RPMI8226 (cell line): ENCODE data around the gene RPS14.

ENCODE experiments used
- DNase-seq: peaks from one replicate; pipeline ENCODE4 v3.0.0-alpha.2; 2015

The RPS14 gene

GRCh38 chr5:150412319-150413175 lies 37.0 kb downstream of the RPS14 start, which contains the start of gene CD74:
Gene CD74, minus strand, starts transcription at chr5:150412910. Its CDS starts 161 bp downstream, at chr5:150412749.
- DNase-seq = peak; percentile 90

- DNase-seq = peak; percentile 54
These were observed 38.1 kb downstream of the RPS14 start for GRCh38 chr5:150411245-150411979.

GRCh38 chr5:150410524-150411244 lies 38.9 kb downstream of the RPS14 start:
- peak; percentile 84 for DNase-seq

- peak; percentile 60 for DNase-seq
These were observed 39.7 kb downstream of the RPS14 start for GRCh38 chr5:150409638-150410523.

- DNase-seq = no peak
These were observed 41.2 kb downstream of the RPS14 start for GRCh38 chr5:150408231-150408943.

GRCh38 chr5:150407096-150407720 lies 42.3 kb downstream of the RPS14 start:
- no peak for DNase-seq

- DNase-seq = no peak
These were observed 42.8 kb downstream of the RPS14 start for GRCh38 chr5:150406723-150407095.

- DNase-seq = no peak
These were observed 43.3 kb downstream of the RPS14 start for GRCh38 chr5:150406103-150406722.

- DNase-seq = no peak
These were observed 44.4 kb downstream of the RPS14 start for GRCh38 chr5:150404941-150405816.

- DNase-seq = no peak
These were observed 45.0 kb downstream of the RPS14 start for GRCh38 chr5:150404535-150404934.

- no peak for DNase-seq
These were observed 45.4 kb downstream of the RPS14 start for GRCh38 chr5:150404121-150404520.

- DNase-seq = no peak
These were observed 46.6 kb downstream of the RPS14 start for GRCh38 chr5:150402901-150403342.

GRCh38 chr5:150402229-150402773 lies 47.2 kb downstream of the RPS14 start:
- no peak for DNase-seq

GRCh38 chr5:150401376-150402228 lies 47.9 kb downstream of the RPS14 start:
- no peak for DNase-seq

- no peak for DNase-seq
These were observed 48.5 kb downstream of the RPS14 start for GRCh38 chr5:150401076-150401375.

GRCh38 chr5:150400316-150401075 lies 49.0 kb downstream of the RPS14 start:
- no peak for DNase-seq

GRCh38 chr5:150399524-150400211 lies 49.9 kb downstream of the RPS14 start:
- no peak for DNase-seq
